Mesothelial cell of epicardium (in vitro differentiated cells): Measurements from ENCODE around the gene ARNT2. TPM values are rescaled to one million over a fixed set of nuclear protein-coding genes. Genes with fewer than 3 reads are reported as not detected.

ENCODE experiments used
- DNase-seq, 2 experiments: peaks; one replicate each; pipeline ENCODE4 v3.0.0; 2021; ENCODE audit warnings: low spot score in 2 of 2; ENCODE audit not compliant: unreplicated experiment in 2 of 2
- H3K27ac Mint-ChIP-seq: 2 replicates; pipeline ENCODE4 v1.8.0; 2021; ENCODE audit warnings: mixed read lengths
- H3K27me3 Mint-ChIP-seq: 2 replicates; pipeline ENCODE4 v1.8.0; 2021; ENCODE audit warnings: low read depth, mixed read lengths
- H3K36me3 Mint-ChIP-seq: 2 replicates; pipeline ENCODE4 v1.8.0; 2021; ENCODE audit warnings: mixed read lengths
- H3K4me1 Mint-ChIP-seq: 2 replicates; pipeline ENCODE4 v1.8.0; 2021; ENCODE audit warnings: mixed read lengths
- H3K4me3 Mint-ChIP-seq: 2 replicates; pipeline ENCODE4 v1.8.0; 2021; ENCODE audit warnings: mild to moderate bottlenecking, moderate library complexity, mixed read lengths
- H3K9me3 Mint-ChIP-seq: 2 replicates; pipeline ENCODE4 v1.8.0; 2021; ENCODE audit warnings: mixed read lengths
- CTCF ChIP-seq: fragments of 200-600 bp; sonication (generic); IDR thresholded peaks from one replicate; pipeline ENCODE4 v1.5.0; 2021; ENCODE audit warnings: antibody characterized with exemption; ENCODE audit not compliant: unreplicated experiment
- total RNA-seq: library from RNA; stranded (reverse); gene quantifications from 3 replicates; pipeline ENCODE4 v1.2.1, GENCODE V29; 2021

Gene ARNT2
- total RNA-seq, 1 donor from 2014 or later = 20.2 TPM

GRCh38 chr15:80497221-80497620 lies 93.0 kb downstream of the ARNT2 start:
- DNase-seq = no peak
- Mint-ChIP-seq H3K4me1 (peaks cover 56% of the 10 kb centered on the region), H3K9me3 (no peaks in the 10 kb centered on the region), H3K27me3 (no peaks in the 10 kb centered on the region), H3K36me3 (no peaks in the 10 kb centered on the region), H3K4me3 (no peak overlapping the region), H3K27ac (no peak overlapping the region)
- no peak for TF ChIP-seq CTCF

- TF ChIP-seq CTCF = no peak
- H3K9me3 Mint-ChIP-seq = no peaks in the 10 kb centered on the region
- peaks cover 2% of the 10 kb centered on the region for H3K36me3 Mint-ChIP-seq
- H3K27me3 Mint-ChIP-seq = no peaks in the 10 kb centered on the region
- H3K27ac Mint-ChIP-seq = no peak overlapping the region
- peaks cover 44% of the 10 kb centered on the region for H3K4me1 Mint-ChIP-seq
- DNase-seq = no peak
- H3K4me3 Mint-ChIP-seq = no peak overlapping the region
These were observed 94.5 kb downstream of the ARNT2 start for GRCh38 chr15:80498652-80499051.

GRCh38 chr15:80500021-80500420 lies 95.8 kb downstream of the ARNT2 start:
- Mint-ChIP-seq H3K4me3 (no peak overlapping the region), H3K36me3 (peaks cover 2% of the 10 kb centered on the region), H3K27me3 (no peaks in the 10 kb centered on the region), H3K4me1 (peaks cover 31% of the 10 kb centered on the region), H3K27ac (no peak overlapping the region), H3K9me3 (no peaks in the 10 kb centered on the region)
- no peak for DNase-seq
- no peak for TF ChIP-seq CTCF

DNA sequence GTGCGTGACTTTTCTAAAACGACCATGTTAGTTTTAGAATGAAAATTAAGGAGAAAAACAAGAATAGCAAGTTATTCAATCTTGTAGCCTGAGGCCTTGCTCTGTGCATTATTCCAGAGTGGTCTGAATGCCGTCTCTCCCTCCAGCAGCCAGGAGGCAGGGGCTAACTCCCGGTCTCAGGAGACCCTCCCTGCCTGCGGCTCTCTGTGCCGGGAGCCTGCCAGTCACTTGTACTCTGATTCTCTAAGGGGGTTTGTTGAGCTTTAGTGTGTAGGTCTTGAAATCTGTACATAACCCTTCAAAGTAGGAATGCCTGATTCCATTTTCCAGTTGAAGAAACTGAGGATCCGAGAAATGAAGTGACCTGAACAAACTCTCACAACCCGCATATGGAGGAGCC lies 97.3 kb downstream of the ARNT2 start:
- Mint-ChIP-seq H3K9me3 (no peaks in the 10 kb centered on the region), H3K27me3 (no peaks in the 10 kb centered on the region), H3K36me3 (peaks cover 2% of the 10 kb centered on the region), H3K4me1 (peaks cover 17% of the 10 kb centered on the region), H3K4me3 (no peak overlapping the region), H3K27ac (peak overlapping the region; percentile 91)
- no peak for DNase-seq
- TF ChIP-seq CTCF = no peak

GRCh38 chr15:80502782-80503181 lies 98.6 kb downstream of the ARNT2 start:
- Mint-ChIP-seq H3K4me1 (peaks cover 17% of the 10 kb centered on the region), H3K4me3 (no peak overlapping the region), H3K27ac (no peak overlapping the region), H3K9me3 (no peaks in the 10 kb centered on the region), H3K27me3 (no peaks in the 10 kb centered on the region), H3K36me3 (peaks cover 2% of the 10 kb centered on the region)
- TF ChIP-seq CTCF = no peak
- no peak for DNase-seq

- Mint-ChIP-seq H3K36me3 (peaks cover 2% of the 10 kb centered on the region), H3K4me1 (peaks cover 17% of the 10 kb centered on the region), H3K27me3 (no peaks in the 10 kb centered on the region), H3K4me3 (no peak overlapping the region), H3K9me3 (no peaks in the 10 kb centered on the region), H3K27ac (no peak overlapping the region)
- no peak for TF ChIP-seq CTCF
- DNase-seq = no peak
These were observed 99.3 kb downstream of the ARNT2 start for GRCh38 chr15:80503319-80503952.
